ENCODE results near the gene GJA3. TPM values are rescaled to one million over a fixed set of nuclear protein-coding genes. Genes with fewer than 3 reads are reported as not detected.
A peak's percentile ranks its signal among the peaks of the same experiment; 100 is the strongest.

Gene GJA3
- total and polyA plus RNA-seq, 8 donors = 0.03 to 0.40 (median 0.08) TPM

- H3K27ac ChIP-seq = no peak overlapping the region
- no peak for TF ChIP-seq CTCF (IDR thresholded peaks at IDR 0.05)
- H3K4me1 ChIP-seq = no peaks in the 10 kb centered on the region
- no peaks in the 10 kb centered on the region for H3K36me3 ChIP-seq
- DNase-seq (peak in 1 of 6 donors; percentile 49), ATAC-seq (no peak), FAIRE-seq (no peak)
- 81 to 82% methylated on average over 30 of the region's 30 CpGs for WGBS, 2 donors
- H3K4me3 ChIP-seq = no peak overlapping the region
- H3K27me3 ChIP-seq = peaks cover 0 to 23% (median 0%) of the 10 kb centered on the region in 4 donors
- H3K9me3 ChIP-seq = no peaks in the 10 kb centered on the region
- intact Hi-C loops (cut with DNase I) = no loop called here
These were observed 17.8 kb downstream of the GJA3 start for GRCh38 chr13:20142927-20143480.

- Histone ChIP-seq H3K4me3 (peak overlapping the region in 1 of 4 donors; percentile 17), H3K27ac (no peak overlapping the region), H3K4me1 (no peaks in the 10 kb centered on the region), H3K9me3 (no peaks in the 10 kb centered on the region), H3K36me3 (no peaks in the 10 kb centered on the region), H3K27me3 (peaks cover 0 to 23% (median 0%) of the 10 kb centered on the region in 4 donors)
- WGBS, 2 donors = 26 to 27% methylated on average over 66 to 84 of the region's 84 CpGs
- intact Hi-C loops (cut with DNase I) = no loop called here
- peak in 2 of 4 donors; percentile 13 to 24 for ATAC-seq
- no peak for TF ChIP-seq CTCF (IDR thresholded peaks at IDR 0.05)
- FAIRE-seq = no peak
- DNase-seq = peak in 1 of 6 donors; percentile 70
These were observed 18.6 kb downstream of the GJA3 start for GRCh38 chr13:20142023-20142926.

GRCh38 chr13:20141238-20142022, 19.4 kb downstream of the GJA3 start:
- intact Hi-C loops (cut with DNase I) = no loop called here

GRCh38 chr13:20140487-20140886, 20.4 kb downstream of the GJA3 start:
- FAIRE-seq (no peak), ATAC-seq (no peak), DNase-seq (no peak)
- Histone ChIP-seq H3K4me1 (no peaks in the 10 kb centered on the region), H3K27me3 (peaks cover 0 to 23% (median 0%) of the 10 kb centered on the region in 4 donors), H3K27ac (no peak overlapping the region), H3K9me3 (no peaks in the 10 kb centered on the region), H3K36me3 (no peaks in the 10 kb centered on the region), H3K4me3 (no peak overlapping the region)
- WGBS, 2 donors = 52 to 74% methylated on average over 4 of the region's 4 CpGs
- no peak for TF ChIP-seq CTCF (IDR thresholded peaks at IDR 0.05)
- intact Hi-C loops (cut with DNase I) = no loop called here

More at GRCh38 chr13:20141238-20142022, 19.4 kb downstream of the GJA3 start:
- H3K27ac ChIP-seq = no peak overlapping the region
- H3K4me3 ChIP-seq = peak overlapping the region in 1 of 4 donors; percentile 17
- peaks cover 0 to 23% (median 0%) of the 10 kb centered on the region in 4 donors for H3K27me3 ChIP-seq
- no peaks in the 10 kb centered on the region for H3K9me3 ChIP-seq
- FAIRE-seq = no peak
- no peak for DNase-seq
- 71 to 72% methylated on average over 14 of the region's 14 CpGs for WGBS, 2 donors
- ATAC-seq = no peak
- H3K36me3 ChIP-seq = no peaks in the 10 kb centered on the region
- no peak for TF ChIP-seq CTCF (IDR thresholded peaks at IDR 0.05)
- H3K4me1 ChIP-seq = no peaks in the 10 kb centered on the region

Data from pancreas (tissue), 10 donors.